OCI-LY7 (cell line): ENCODE results near the gene EIF3D.

ENCODE experiments used
- CTCF ChIP-seq: fragments of 200-600 bp; sonication (generic); conservative IDR thresholded peaks from 2 replicates; pipeline ENCODE4 v1.5.1; 2014; ENCODE audit warnings: mild to moderate bottlenecking, antibody characterized with exemption, low read length, moderate library complexity, mixed read lengths
- EZH2phosphoT487 ChIP-seq: fragments of 200-600 bp; sonication (generic); IDR thresholded peaks from 2 replicates; pipeline ENCODE4 v1.6.1; 2018; ENCODE audit warnings: low read depth, borderline replicate concordance, mild to moderate bottlenecking, mixed run types, antibody characterized with exemption, low read length, moderate library complexity, mixed read lengths

DNA sequence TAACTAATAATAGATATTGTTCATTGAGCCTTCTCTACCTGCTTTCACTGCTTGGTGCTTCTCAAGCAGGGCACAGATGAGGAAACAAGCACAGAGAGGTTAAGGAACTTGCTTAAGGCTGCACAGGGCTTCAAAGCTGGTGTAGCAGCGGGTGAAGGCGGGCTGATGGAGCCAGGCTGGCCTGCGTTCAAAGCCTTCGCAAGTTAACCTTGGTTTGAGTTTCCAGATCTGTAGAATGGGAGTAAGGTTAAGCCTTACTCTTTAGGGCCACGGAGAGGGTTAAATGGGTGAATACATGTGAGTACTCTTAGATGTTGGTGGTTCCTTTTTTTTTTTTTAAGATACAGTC, 36.2 kb upstream of the EIF3D start:
- TF ChIP-seq CTCF (no peak), EZH2phosphoT487 (no peak)
